Neural cell (in vitro differentiated cells): ENCODE results near the gene C4orf51.

Experiments
- EP300 ChIP-seq: fragments of 450-650 bp; conservative IDR thresholded peaks from 2 replicates; pipeline ENCODE4 v1.6.1; 2014; ENCODE audit warnings: antibody characterized with exemption, mild to moderate bottlenecking, moderate library complexity; ENCODE audit not compliant: poor library complexity, severe bottlenecking
- EZH2 ChIP-seq: fragments of 200-600, 300-800 bp; shearing (Covaris generic), sonication (generic); IDR thresholded peaks from 2 replicates; pipeline ENCODE4 v1.6.1; 2014; ENCODE audit warnings: antibody characterized with exemption, low read length, borderline replicate concordance, mild to moderate bottlenecking; ENCODE audit not compliant: insufficient read depth, poor library complexity, severe bottlenecking
- RAD21 ChIP-seq: fragments of 450-650 bp; conservative IDR thresholded peaks from 2 replicates; pipeline ENCODE4 v1.6.1; 2014; ENCODE audit warnings: antibody characterized with exemption, mild to moderate bottlenecking, moderate library complexity
- TAF1 ChIP-seq: IDR thresholded peaks from 2 replicates; pipeline ENCODE4 v1.6.1; 2012; ENCODE audit warnings: low read depth
- TF ChIP-seq, protein P1 (sequence below): fragments of 450-650 bp; IDR thresholded peaks from 2 replicates; pipeline ENCODE4 v1.5.1; 2014; ENCODE audit warnings: antibody characterized with exemption, mild to moderate bottlenecking, moderate library complexity; ENCODE audit not compliant: poor library complexity, severe bottlenecking

DNA sequence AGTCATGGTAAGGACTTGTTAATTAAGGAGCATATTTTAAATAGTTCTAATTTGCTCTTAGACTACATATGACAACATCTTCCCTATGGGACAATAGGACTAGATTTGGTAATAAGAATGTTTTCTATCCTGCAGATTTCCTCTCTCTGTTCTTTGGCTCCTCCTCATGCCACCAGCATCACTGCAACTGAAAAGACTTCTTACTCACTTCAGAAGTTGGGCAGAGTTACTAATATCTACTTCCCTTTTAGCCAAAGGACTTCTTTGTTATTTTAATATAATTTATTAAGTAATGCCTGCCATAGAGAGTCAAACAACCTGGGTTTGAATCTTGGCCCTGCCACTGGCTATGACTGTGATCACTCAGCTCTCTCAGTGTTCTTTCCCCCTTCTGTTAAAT, 44.3 kb upstream of the C4orf51 start:
- TF ChIP-seq, protein P1, sequence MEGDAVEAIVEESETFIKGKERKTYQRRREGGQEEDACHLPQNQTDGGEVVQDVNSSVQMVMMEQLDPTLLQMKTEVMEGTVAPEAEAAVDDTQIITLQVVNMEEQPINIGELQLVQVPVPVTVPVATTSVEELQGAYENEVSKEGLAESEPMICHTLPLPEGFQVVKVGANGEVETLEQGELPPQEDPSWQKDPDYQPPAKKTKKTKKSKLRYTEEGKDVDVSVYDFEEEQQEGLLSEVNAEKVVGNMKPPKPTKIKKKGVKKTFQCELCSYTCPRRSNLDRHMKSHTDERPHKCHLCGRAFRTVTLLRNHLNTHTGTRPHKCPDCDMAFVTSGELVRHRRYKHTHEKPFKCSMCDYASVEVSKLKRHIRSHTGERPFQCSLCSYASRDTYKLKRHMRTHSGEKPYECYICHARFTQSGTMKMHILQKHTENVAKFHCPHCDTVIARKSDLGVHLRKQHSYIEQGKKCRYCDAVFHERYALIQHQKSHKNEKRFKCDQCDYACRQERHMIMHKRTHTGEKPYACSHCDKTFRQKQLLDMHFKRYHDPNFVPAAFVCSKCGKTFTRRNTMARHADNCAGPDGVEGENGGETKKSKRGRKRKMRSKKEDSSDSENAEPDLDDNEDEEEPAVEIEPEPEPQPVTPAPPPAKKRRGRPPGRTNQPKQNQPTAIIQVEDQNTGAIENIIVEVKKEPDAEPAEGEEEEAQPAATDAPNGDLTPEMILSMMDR = no peak
- TF ChIP-seq EZH2 (no peak), EP300 (no peak), RAD21 (no peak), TAF1 (no peak)
